HEK293T (cell line): ENCODE results near the gene EFCAB5.
"Not testable (repeated sequence)": the region's sequence is repeated elsewhere in the genome, so short reads cannot be mapped to it uniquely, and the experiment has no call there.

ENCODE experiments used
- CTCF ChIA-PET: fragments of 350-600 bp; formaldehyde crosslinking; extraction: SDS; loops from one replicate; lab custom pipeline; 2021; ENCODE audit warnings: antibody characterized with exemption, inconsistent platforms; lab: Yijun Ruan, JAX
- POLR2A ChIA-PET: fragments of 350-600 bp; formaldehyde crosslinking; extraction: SDS; loops from one replicate; lab custom pipeline; 2020; ENCODE audit warnings: antibody characterized with exemption, inconsistent platforms; lab: Yijun Ruan, JAX
- DNase-seq: peaks from one replicate; pipeline ENCODE4 v3.0.0; 2012; ENCODE audit warnings: mixed read lengths; ENCODE audit errors: extremely low spot score
- ARNT ChIP-seq: fragments of 450-650 bp; IDR thresholded peaks from 2 replicates; pipeline ENCODE4 v1.6.1; 2017; ENCODE audit warnings: mild to moderate bottlenecking
- BHLHE40 ChIP-seq: fragments of 450-650 bp; IDR thresholded peaks from 2 replicates; pipeline ENCODE4 v1.6.1; 2016; ENCODE audit warnings: mild to moderate bottlenecking, moderate library complexity, borderline replicate concordance
- CTBP1 ChIP-seq: fragments of 450-650 bp; IDR thresholded peaks from 2 replicates; pipeline ENCODE4 v1.6.1; 2016; ENCODE audit warnings: borderline replicate concordance
- ELF4 ChIP-seq: fragments of 450-650 bp; IDR thresholded peaks from 2 replicates; pipeline ENCODE4 v1.6.1; 2017; ENCODE audit warnings: antibody characterized with exemption
- FOXA1 ChIP-seq: fragments of 450-650 bp; IDR thresholded peaks from 2 replicates; pipeline ENCODE4 v1.6.1; 2016; ENCODE audit warnings: mild to moderate bottlenecking
- FOXK2 ChIP-seq: fragments of 450-650 bp; IDR thresholded peaks from 2 replicates; pipeline ENCODE4 v1.6.1; 2016; ENCODE audit warnings: mild to moderate bottlenecking
- FOXM1 ChIP-seq: fragments of 450-650 bp; IDR thresholded peaks from 2 replicates; pipeline ENCODE4 v1.6.1; 2017; ENCODE audit warnings: mild to moderate bottlenecking, borderline replicate concordance
- HDGF ChIP-seq: fragments of 450-650 bp; IDR thresholded peaks from 2 replicates; pipeline ENCODE4 v1.6.1; 2017; ENCODE audit warnings: antibody characterized with exemption, borderline replicate concordance
- L3MBTL2 ChIP-seq: fragments of 450-650 bp; conservative IDR thresholded peaks from 2 replicates; pipeline ENCODE4 v1.6.1; 2016; ENCODE audit warnings: mild to moderate bottlenecking
- LEF1 ChIP-seq: fragments of 450-650 bp; IDR thresholded peaks from 2 replicates; pipeline ENCODE4 v1.6.1; 2017; ENCODE audit warnings: mild to moderate bottlenecking, borderline replicate concordance
- NFRKB ChIP-seq: fragments of 450-650 bp; IDR thresholded peaks from 2 replicates; pipeline ENCODE4 v1.6.1; 2016; ENCODE audit warnings: mild to moderate bottlenecking, moderate library complexity
- PKNOX1 ChIP-seq: fragments of 450-650 bp; IDR thresholded peaks from 2 replicates; pipeline ENCODE4 v1.6.1; 2016
- SP1 ChIP-seq: fragments of 450-650 bp; IDR thresholded peaks from 2 replicates; pipeline ENCODE4 v1.6.1; 2017
- SUZ12 ChIP-seq: fragments of 450-650 bp; IDR thresholded peaks from 2 replicates; pipeline ENCODE4 v1.6.1; 2016; ENCODE audit warnings: mild to moderate bottlenecking
- TARDBP ChIP-seq: fragments of 450-650 bp; IDR thresholded peaks from 2 replicates; pipeline ENCODE4 v1.6.1; 2016
- ZNF384 ChIP-seq: fragments of 450-650 bp; IDR thresholded peaks from 2 replicates; pipeline ENCODE4 v1.6.1; 2016

Gene EFCAB5

GRCh38 chr17:30082773-30083172 lies 141.3 kb downstream of the EFCAB5 start:
- CTCF ChIA-PET, result no interaction called here
- TF ChIP-seq ZNF384 (no peak), PKNOX1 (no peak), ELF4 (no peak), LEF1 (no peak), SUZ12 (no peak), L3MBTL2 (no peak), NFRKB (no peak), FOXA1 (no peak), FOXM1 (no peak), SP1 (no peak), HDGF (no peak), BHLHE40 (no peak), ARNT (no peak), FOXK2 (no peak), TARDBP (no peak), CTBP1 (no peak)
- POLR2A ChIA-PET, result no interaction called here
- no peak for DNase-seq

- CTCF ChIA-PET, result interaction anchor here (0.7 to 1.4 kb wide), 3 partner anchors 9 to 34 kb away, joined by 3 read pairs; no protein-coding TSS in a partner anchor
- POLR2A ChIA-PET, result no interaction called here
- no peak for DNase-seq
- TF ChIP-seq SUZ12 (no peak), ZNF384 (no peak), PKNOX1 (no peak), HDGF (no peak), SP1 (no peak), ARNT (no peak), FOXM1 (no peak), FOXK2 (no peak), NFRKB (no peak), FOXA1 (no peak), LEF1 (no peak), TARDBP (no peak), ELF4 (no peak), BHLHE40 (no peak), CTBP1 (no peak), L3MBTL2 (no peak)
These were observed 143.4 kb downstream of the EFCAB5 start for GRCh38 chr17:30084788-30085187.

- TF ChIP-seq PKNOX1 (no peak), HDGF (no peak), ELF4 (no peak), ZNF384 (no peak), L3MBTL2 (no peak)
- DNase-seq, result no peak
- ChIA-PET POLR2A (no interaction called here), CTCF (no interaction called here)
These were observed 145.5 kb downstream of the EFCAB5 start for GRCh38 chr17:30086896-30087295.

- POLR2A ChIA-PET, DNase-seq: not testable (repeated sequence)
- CTCF ChIA-PET, result interaction anchor here (0.6 kb wide), 1 partner anchor 240 kb away, joined by 3 read pairs; no protein-coding TSS in a partner anchor
These were observed 146.0 kb downstream of the EFCAB5 start for GRCh38 chr17:30087431-30087830.

GRCh38 chr17:30091121-30091670 lies 149.8 kb downstream of the EFCAB5 start:
- ChIA-PET POLR2A (no interaction called here), CTCF (interaction anchor here (0.6 to 4.1 kb wide), 4 partner anchors 14 to 510 kb away, joined by 3 to 23 read pairs (median 3); no protein-coding TSS in a partner anchor)
- DNase-seq, result no peak
- no peak for TF ChIP-seq L3MBTL2
- no peak for TF ChIP-seq ZNF384
- no peak for TF ChIP-seq FOXA1
- TF ChIP-seq TARDBP, result no peak
- no peak for TF ChIP-seq FOXM1
- TF ChIP-seq HDGF, result no peak
- TF ChIP-seq ARNT, result no peak
- TF ChIP-seq SP1, result no peak
- no peak for TF ChIP-seq SUZ12
- no peak for TF ChIP-seq ELF4
- no peak for TF ChIP-seq BHLHE40
- no peak for TF ChIP-seq CTBP1
- no peak for TF ChIP-seq FOXK2

GRCh38 chr17:30091771-30092170 lies 150.3 kb downstream of the EFCAB5 start:
- no peak for DNase-seq
- CTCF ChIA-PET, result interaction anchor here (0.6 to 4.1 kb wide), 4 partner anchors 13 to 511 kb away, joined by 3 to 23 read pairs (median 3); no protein-coding TSS in a partner anchor
- POLR2A ChIA-PET, result no interaction called here
- TF ChIP-seq PKNOX1 (no peak), FOXK2 (no peak), ARNT (no peak), L3MBTL2 (no peak), CTBP1 (no peak), FOXM1 (no peak), FOXA1 (no peak), ZNF384 (no peak), TARDBP (no peak), NFRKB (no peak), HDGF (no peak), SUZ12 (no peak), SP1 (no peak), LEF1 (no peak)
